Ureter (tissue), 1 donor: Measurements from ENCODE around the gene BLM. TPM values are rescaled to one million over a fixed set of nuclear protein-coding genes. Genes with fewer than 3 reads are reported as not detected.
"Not testable (repeated sequence)": the region's sequence is repeated elsewhere in the genome, so short reads cannot be mapped to it uniquely, and the experiment has no call there.

Experiments
- DNase-seq: peaks from one replicate; pipeline ENCODE4 v3.0.0-alpha.2; 2020; ENCODE audit warnings: low spot score
- total RNA-seq: library from RNA; stranded (reverse); gene quantifications from one replicate; pipeline ENCODE4 v1.2.4, GENCODE V29; 2023
- donor health status: DM: yes; HTN: yes; CAD: no.

Gene BLM
- total RNA-seq, 1 donor from 2014 or later: 3.7 TPM

DNA sequence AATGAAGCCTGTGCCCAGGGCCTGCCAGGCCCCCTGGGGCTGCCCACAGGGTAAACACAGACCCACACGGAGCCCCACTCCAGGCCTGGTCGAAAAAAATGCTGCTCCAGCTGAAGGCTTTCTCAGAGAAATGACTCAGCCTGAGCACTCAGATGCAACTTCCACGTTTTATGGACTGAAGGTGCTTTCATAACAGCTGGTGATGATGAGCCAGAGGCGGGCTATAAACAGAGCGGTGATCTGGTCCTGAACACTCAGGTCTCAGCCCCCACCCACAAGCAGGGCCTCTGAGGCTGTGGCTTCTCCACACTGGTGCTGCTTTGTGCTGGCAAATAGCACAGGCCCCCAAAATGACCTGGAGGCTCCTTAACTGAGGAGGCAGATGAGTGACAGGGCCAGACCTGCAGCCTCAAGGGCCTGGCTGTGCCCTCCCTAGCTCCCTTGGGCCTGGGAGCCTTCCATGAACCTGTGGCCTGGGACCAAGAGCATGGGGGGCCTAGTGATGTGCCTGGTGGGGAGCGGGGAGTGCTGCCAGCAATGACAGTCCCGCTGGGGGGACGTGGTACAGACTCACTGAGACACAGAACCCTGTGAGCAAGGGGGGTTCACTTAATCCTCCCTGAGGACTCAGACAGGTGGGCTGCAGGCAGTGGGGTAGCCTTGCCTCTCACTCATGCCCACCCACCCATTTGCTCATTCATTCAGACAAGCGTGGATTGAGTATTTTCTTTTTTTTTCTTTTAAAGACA lies 128.2 kb downstream of the BLM start:
- no peak for DNase-seq

- DNase-seq: not testable (repeated sequence)
Measured at GRCh38 chr15:90849424-90849823, 132.3 kb downstream of the BLM start.

- no peak for DNase-seq
Measured at GRCh38 chr15:90851114-90851513, 134.0 kb downstream of the BLM start.

DNA sequence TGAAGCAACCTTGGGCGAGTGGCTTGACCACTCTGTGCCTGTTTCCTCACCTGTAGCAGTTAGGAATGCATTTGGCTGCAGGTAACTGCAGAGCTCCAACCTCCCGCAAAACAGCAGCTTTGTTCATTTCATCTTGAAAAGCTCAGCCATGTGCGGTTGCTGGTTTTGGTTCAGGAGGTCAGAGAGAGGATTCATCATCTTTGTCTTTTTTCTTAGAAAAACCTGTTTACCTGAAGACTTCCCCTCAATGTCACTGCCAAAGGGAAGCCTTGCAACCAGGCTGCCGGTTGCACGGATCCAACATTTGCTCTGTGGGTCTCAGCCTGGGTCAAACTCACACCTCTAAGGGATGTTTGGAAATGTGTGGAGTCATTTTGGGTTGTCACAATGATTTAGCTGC lies 134.8 kb downstream of the BLM start:
- DNase-seq: no peak

GRCh38 chr15:90855139-90855538 lies 138.0 kb downstream of the BLM start:
- DNase-seq: no peak

DNA sequence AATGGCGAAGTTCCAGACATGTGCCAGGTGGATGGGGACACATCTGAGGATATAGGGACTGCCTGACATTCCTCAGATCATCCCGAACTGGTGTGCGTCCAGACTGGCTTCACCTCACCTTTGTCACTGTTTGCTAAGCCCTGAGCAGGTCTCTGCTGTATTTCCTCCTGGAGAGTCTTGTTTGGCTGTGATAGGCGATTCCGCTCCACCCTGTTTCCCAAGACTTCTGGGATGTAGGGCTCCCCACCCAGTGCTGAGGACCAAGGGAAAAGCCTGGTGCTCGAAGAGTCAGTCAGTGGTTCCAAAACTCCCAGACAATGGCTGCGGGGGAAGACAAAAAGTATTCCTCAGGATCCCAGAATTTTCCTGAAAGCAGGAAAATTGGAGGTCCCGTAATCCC lies 140.2 kb downstream of the BLM start:
- no peak for DNase-seq

DNA sequence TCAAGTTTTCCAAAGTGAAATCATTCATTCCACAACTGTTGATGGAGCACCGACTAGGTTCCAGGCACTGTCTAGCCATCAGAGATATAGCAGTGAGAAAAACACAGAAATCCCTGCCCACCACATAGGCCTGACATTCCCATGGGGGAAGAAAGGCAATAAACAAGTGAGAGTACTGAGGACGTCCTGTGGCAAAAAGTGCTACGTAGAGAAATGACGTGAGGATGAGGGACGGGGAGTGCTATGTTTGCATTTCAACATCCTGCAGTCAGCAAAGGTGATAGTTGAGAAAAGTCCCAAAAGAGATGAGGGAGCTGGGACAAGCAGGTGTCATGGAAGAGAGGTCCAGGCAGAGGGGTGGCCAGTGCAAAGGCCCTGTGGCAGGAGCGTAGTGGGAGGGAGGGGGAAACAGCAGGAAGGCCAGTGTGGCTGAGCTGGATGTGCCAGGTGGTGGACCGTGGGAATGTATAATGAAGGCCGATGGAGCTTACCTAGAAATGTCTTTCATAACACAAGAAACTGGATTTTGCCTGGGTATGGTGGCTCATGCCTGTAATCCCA lies 140.8 kb downstream of the BLM start:
- no peak for DNase-seq

GRCh38 chr15:90859234-90860131 lies 142.3 kb downstream of the BLM start:
- no peak for DNase-seq

- no peak for DNase-seq
Measured at GRCh38 chr15:90860450-90860849, 143.3 kb downstream of the BLM start.

GRCh38 chr15:90860942-90861675 lies 144.0 kb downstream of the BLM start:
- DNase-seq: no peak

DNA sequence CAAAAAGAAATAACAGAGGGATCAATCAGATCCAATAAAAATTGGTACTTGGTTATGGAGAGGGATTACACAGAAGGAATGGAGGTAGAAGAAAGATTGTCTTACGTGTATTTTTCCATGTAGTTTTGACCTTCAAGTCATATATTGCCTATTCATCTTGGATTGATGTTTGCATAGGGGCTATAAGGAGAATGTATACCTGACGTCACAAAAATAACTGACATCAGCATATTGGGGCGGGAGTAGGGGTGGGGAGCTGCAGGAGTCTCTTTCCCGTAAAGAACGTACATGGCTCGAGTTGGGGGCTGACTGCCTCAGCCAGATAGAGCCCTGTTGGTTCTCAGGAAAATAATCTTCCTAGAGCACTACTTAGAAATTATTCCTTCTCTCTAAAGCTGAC lies 145.3 kb downstream of the BLM start:
- DNase-seq: no peak

- DNase-seq: no peak
Measured at GRCh38 chr15:90862964-90863778, 146.0 kb downstream of the BLM start.

DNA sequence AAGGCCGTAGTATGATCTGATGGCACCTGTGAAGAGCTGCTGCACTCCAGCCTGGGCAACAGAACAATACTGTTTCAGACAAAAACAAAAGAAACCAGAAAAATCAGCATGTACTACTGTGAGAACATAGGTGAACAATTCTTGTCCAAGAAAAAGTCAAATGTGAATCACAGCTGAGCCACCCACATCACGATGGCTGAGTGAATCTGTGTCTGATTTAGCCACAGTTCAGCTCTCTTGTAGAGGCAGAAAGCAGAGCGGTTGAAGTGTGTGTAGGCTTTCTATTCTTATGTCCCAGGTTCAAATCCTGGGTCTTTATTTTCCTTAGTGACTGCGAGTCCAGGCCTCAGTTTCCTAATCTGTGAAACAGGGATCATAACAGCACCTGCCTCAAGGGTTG lies 146.8 kb downstream of the BLM start:
- DNase-seq: no peak

GRCh38 chr15:90864507-90864906 lies 147.4 kb downstream of the BLM start:
- DNase-seq: no peak

DNA sequence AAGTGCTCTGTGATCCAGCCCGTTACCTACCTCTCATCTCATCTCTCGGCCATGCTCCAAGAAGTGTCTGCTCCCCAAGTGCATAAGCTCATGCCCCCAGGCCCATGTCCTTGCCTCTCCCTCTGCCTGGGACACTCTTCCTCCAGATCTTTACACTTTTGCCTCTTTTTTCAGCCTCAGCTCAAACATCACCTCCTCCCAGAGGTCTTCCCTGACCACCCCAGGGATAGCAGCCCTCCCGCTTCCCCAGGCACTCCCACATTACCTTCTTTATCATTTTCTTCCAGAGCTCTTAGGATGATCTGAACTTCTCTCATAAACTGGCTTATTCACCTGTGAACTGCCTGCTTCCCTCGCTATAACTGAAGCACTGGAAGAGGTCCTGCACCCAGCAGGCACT lies 148.6 kb downstream of the BLM start:
- no peak for DNase-seq

Other genes with a start within 250 kb of the BLM start
- gene CRTC3, start 187.4 kb upstream of the BLM start, total RNA-seq: 55.7 TPM
- 41.3 TPM for gene FURIN, start 151.2 kb downstream of the BLM start, total RNA-seq
- 36.2 TPM for gene FES, start 167.2 kb downstream of the BLM start, total RNA-seq
- gene MAN2A2, start 186.0 kb downstream of the BLM start, total RNA-seq: 58.5 TPM
- gene HDDC3, start 215.2 kb downstream of the BLM start, total RNA-seq: 19.5 TPM
- 77.0 TPM for gene UNC45A, start 217.9 kb downstream of the BLM start, total RNA-seq
- 13.2 TPM for gene RCCD1, start 237.5 kb downstream of the BLM start, total RNA-seq